ENCODE data around the gene SH3TC2.
"Not testable (repeated sequence)": the region's sequence is repeated elsewhere in the genome, so short reads cannot be mapped to it uniquely, and the experiment has no call there.

Gene SH3TC2

DNA sequence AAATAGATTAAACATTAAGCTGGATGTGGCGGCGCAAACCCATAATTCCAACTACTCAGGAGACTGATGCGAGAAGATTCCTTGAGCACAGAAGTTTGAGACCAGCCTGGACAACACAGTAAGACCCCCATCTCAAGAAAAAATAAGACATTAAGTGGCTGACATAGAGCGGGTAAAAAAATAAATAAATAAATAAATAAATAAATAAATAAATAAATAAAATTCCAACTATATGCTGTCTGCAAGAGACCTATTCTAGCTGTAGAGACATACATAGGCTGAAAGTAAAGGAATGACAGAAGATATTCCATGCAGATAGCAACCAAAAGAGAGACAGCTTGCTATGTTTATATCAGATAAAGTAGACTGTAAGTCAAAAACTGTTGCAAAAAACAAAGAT is 17.4 kb upstream of the SH3TC2 start:
- H2AFZ ChIP-seq (ENCODE audit: low read length, unreplicated experiment): no peak overlapping the region
- no peak overlapping the region for H3K27ac ChIP-seq (ENCODE audit: low read depth, low read length)
- H3K36me3 ChIP-seq (ENCODE audit: insufficient read depth, low read length): no peaks in the 10 kb centered on the region
- no peaks in the 10 kb centered on the region for H3K4me1 ChIP-seq (ENCODE audit: control insufficient read depth, insufficient read depth, low read length, unreplicated experiment)
- H3K27me3 ChIP-seq (ENCODE audit: insufficient read depth, low read length): no peaks in the 10 kb centered on the region
- no peaks in the 10 kb centered on the region for H3K79me2 ChIP-seq (ENCODE audit: control insufficient read depth, insufficient read depth, low read length, unreplicated experiment)
- H3K4me3 ChIP-seq (ENCODE audit: low read depth, low read length): no peak overlapping the region

DNA sequence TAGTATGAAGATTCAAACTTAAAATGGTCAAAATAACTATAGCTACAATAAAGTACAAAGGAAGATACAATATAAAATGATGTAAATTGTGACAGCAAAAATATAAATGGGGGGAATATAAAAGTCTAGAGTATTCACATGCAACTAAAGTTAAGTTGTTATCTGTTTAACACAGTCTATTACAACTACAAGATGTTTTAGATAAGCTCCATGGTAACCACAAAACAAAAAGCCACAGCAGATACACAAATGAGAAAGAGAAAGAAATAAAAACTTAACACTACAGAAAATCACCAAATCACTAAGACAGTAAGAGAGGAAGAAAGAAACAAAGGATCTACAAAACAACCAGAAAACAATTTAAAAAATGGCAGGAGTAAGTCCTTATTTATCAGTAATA is 17.0 kb upstream of the SH3TC2 start:
- no peak overlapping the region for H3K4me3 ChIP-seq (ENCODE audit: low read depth, low read length)
- H3K36me3 ChIP-seq (ENCODE audit: insufficient read depth, low read length): no peaks in the 10 kb centered on the region
- no peak overlapping the region for H2AFZ ChIP-seq (ENCODE audit: low read length, unreplicated experiment)
- no peaks in the 10 kb centered on the region for H3K4me1 ChIP-seq (ENCODE audit: control insufficient read depth, insufficient read depth, low read length, unreplicated experiment)
- no peaks in the 10 kb centered on the region for H3K79me2 ChIP-seq (ENCODE audit: control insufficient read depth, insufficient read depth, low read length, unreplicated experiment)
- H3K27ac ChIP-seq (ENCODE audit: low read depth, low read length): no peak overlapping the region
- no peaks in the 10 kb centered on the region for H3K27me3 ChIP-seq (ENCODE audit: insufficient read depth, low read length)

GRCh38 chr5:149074071-149074470 is 11.2 kb upstream of the SH3TC2 start:
- not testable (repeated sequence) for H3K27me3 ChIP-seq (ENCODE audit: insufficient read depth, low read length); H3K4me3 ChIP-seq (ENCODE audit: low read depth, low read length); H3K36me3 ChIP-seq (ENCODE audit: insufficient read depth, low read length); H3K27ac ChIP-seq (ENCODE audit: low read depth, low read length); H3K4me1 ChIP-seq (ENCODE audit: control insufficient read depth, insufficient read depth, low read length, unreplicated experiment); H2AFZ ChIP-seq (ENCODE audit: low read length, unreplicated experiment); H3K79me2 ChIP-seq (ENCODE audit: control insufficient read depth, insufficient read depth, low read length, unreplicated experiment)

DNA sequence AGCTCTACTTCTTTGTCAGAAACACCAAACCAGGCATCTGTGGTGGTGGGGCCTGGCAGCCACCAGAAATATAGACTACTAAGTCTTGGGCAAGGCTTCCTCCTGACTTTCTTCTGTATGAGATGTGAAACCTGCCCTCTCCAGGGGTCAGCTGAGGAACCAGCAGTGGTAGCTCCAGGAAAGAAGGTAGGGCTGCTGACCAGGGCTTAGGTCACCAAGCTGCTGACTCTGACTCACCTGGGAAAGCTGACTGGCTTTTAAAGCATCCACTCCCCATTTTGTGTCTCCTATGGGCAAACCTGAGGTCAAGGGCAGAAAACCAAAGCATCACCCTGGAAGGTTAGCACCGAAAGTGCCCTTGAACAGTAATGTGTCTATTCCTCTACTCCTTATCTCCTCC is 10.4 kb upstream of the SH3TC2 start:
- no peaks in the 10 kb centered on the region for H3K79me2 ChIP-seq (ENCODE audit: control insufficient read depth, insufficient read depth, low read length, unreplicated experiment)
- no peak overlapping the region for H3K4me3 ChIP-seq (ENCODE audit: low read depth, low read length)
- no peak overlapping the region for H3K27ac ChIP-seq (ENCODE audit: low read depth, low read length)
- H2AFZ ChIP-seq (ENCODE audit: low read length, unreplicated experiment): no peak overlapping the region
- no peaks in the 10 kb centered on the region for H3K27me3 ChIP-seq (ENCODE audit: insufficient read depth, low read length)
- no peaks in the 10 kb centered on the region for H3K36me3 ChIP-seq (ENCODE audit: insufficient read depth, low read length)
- H3K4me1 ChIP-seq (ENCODE audit: control insufficient read depth, insufficient read depth, low read length, unreplicated experiment): no peaks in the 10 kb centered on the region

GRCh38 chr5:149072791-149073190 is 9.9 kb upstream of the SH3TC2 start:
- H3K27ac ChIP-seq (ENCODE audit: low read depth, low read length): no peak overlapping the region

GRCh38 chr5:149072376-149072775 is 9.5 kb upstream of the SH3TC2 start:
- Histone ChIP-seq H3K4me1 (ENCODE audit: control insufficient read depth, insufficient read depth, low read length, unreplicated experiment) (no peaks in the 10 kb centered on the region), H3K4me3 (ENCODE audit: low read depth, low read length) (no peak overlapping the region)

More at GRCh38 chr5:149072791-149073190, 9.9 kb upstream of the SH3TC2 start:
- no peak overlapping the region for H2AFZ ChIP-seq (ENCODE audit: low read length, unreplicated experiment)
- H3K4me1 ChIP-seq (ENCODE audit: control insufficient read depth, insufficient read depth, low read length, unreplicated experiment): no peaks in the 10 kb centered on the region
- no peaks in the 10 kb centered on the region for H3K36me3 ChIP-seq (ENCODE audit: insufficient read depth, low read length)
- no peak overlapping the region for H3K4me3 ChIP-seq (ENCODE audit: low read depth, low read length)
- no peaks in the 10 kb centered on the region for H3K27me3 ChIP-seq (ENCODE audit: insufficient read depth, low read length)
- no peaks in the 10 kb centered on the region for H3K79me2 ChIP-seq (ENCODE audit: control insufficient read depth, insufficient read depth, low read length, unreplicated experiment)

DNA sequence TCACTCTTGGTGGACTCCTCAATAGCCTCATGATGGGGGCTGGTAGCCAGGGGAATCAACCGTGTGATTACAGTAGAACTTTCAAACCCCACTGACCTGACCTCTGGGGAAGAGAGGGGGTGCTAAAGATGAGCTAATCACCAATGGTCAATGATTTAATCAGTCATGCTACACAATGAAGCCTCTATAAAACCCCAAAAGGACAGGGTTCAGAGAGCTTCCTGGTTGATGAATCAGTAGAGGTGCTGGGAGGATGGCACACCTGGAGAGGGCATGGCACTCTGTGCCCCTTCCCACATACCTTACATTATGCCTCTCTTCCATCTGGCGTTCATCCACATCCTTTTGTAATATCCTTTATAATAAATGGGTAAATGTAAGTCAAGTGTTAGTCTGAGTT is 8.9 kb upstream of the SH3TC2 start:
- H3K27me3 ChIP-seq (ENCODE audit: insufficient read depth, low read length): no peaks in the 10 kb centered on the region
- no peaks in the 10 kb centered on the region for H3K4me1 ChIP-seq (ENCODE audit: control insufficient read depth, insufficient read depth, low read length, unreplicated experiment)
- H3K79me2 ChIP-seq (ENCODE audit: control insufficient read depth, insufficient read depth, low read length, unreplicated experiment): no peaks in the 10 kb centered on the region
- no peak overlapping the region for H2AFZ ChIP-seq (ENCODE audit: low read length, unreplicated experiment)
- no peak overlapping the region for H3K27ac ChIP-seq (ENCODE audit: low read depth, low read length)
- H3K36me3 ChIP-seq (ENCODE audit: insufficient read depth, low read length): no peaks in the 10 kb centered on the region
- no peak overlapping the region for H3K4me3 ChIP-seq (ENCODE audit: low read depth, low read length)

More at GRCh38 chr5:149072376-149072775, 9.5 kb upstream of the SH3TC2 start:
- Histone ChIP-seq H3K79me2 (ENCODE audit: control insufficient read depth, insufficient read depth, low read length, unreplicated experiment) (no peaks in the 10 kb centered on the region), H2AFZ (ENCODE audit: low read length, unreplicated experiment) (no peak overlapping the region), H3K36me3 (ENCODE audit: insufficient read depth, low read length) (no peaks in the 10 kb centered on the region), H3K27ac (ENCODE audit: low read depth, low read length) (no peak overlapping the region), H3K27me3 (ENCODE audit: insufficient read depth, low read length) (no peaks in the 10 kb centered on the region)

- Histone ChIP-seq H2AFZ (ENCODE audit: low read length, unreplicated experiment) (no peak overlapping the region), H3K27me3 (ENCODE audit: insufficient read depth, low read length) (no peaks in the 10 kb centered on the region), H3K4me3 (ENCODE audit: low read depth, low read length) (no peak overlapping the region), H3K4me1 (ENCODE audit: control insufficient read depth, insufficient read depth, low read length, unreplicated experiment) (no peaks in the 10 kb centered on the region), H3K36me3 (ENCODE audit: insufficient read depth, low read length) (no peaks in the 10 kb centered on the region), H3K27ac (ENCODE audit: low read depth, low read length) (no peak overlapping the region), H3K79me2 (ENCODE audit: control insufficient read depth, insufficient read depth, low read length, unreplicated experiment) (no peaks in the 10 kb centered on the region)
Measured at GRCh38 chr5:149071216-149071615, 8.4 kb upstream of the SH3TC2 start.

DNA sequence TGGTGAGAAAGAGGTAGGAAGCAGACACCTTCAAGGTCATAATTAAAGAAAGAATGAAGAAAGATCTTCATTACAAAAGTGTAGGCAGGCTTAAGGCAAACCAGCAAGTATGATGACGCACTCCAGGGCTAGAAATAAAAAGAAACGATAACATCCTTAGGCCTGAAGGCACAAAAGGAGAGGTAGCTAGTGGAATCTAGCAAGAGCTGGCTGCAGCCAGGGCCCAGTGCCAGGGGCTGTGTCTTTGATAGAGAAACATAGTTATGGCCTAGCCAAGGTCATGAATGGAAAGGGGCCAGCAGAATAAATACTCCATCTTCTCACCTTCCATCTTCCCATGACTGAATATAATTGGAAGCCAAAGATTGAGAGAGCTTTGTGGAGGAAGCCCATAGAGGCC is 6.8 kb upstream of the SH3TC2 start:
- no peak overlapping the region for H2AFZ ChIP-seq (ENCODE audit: low read length, unreplicated experiment)
- H3K79me2 ChIP-seq (ENCODE audit: control insufficient read depth, insufficient read depth, low read length, unreplicated experiment): no peaks in the 10 kb centered on the region
- no peaks in the 10 kb centered on the region for H3K4me1 ChIP-seq (ENCODE audit: control insufficient read depth, insufficient read depth, low read length, unreplicated experiment)
- no peaks in the 10 kb centered on the region for H3K36me3 ChIP-seq (ENCODE audit: insufficient read depth, low read length)
- H3K4me3 ChIP-seq (ENCODE audit: low read depth, low read length): no peak overlapping the region
- H3K27ac ChIP-seq (ENCODE audit: low read depth, low read length): no peak overlapping the region
- H3K27me3 ChIP-seq (ENCODE audit: insufficient read depth, low read length): no peaks in the 10 kb centered on the region

DNA sequence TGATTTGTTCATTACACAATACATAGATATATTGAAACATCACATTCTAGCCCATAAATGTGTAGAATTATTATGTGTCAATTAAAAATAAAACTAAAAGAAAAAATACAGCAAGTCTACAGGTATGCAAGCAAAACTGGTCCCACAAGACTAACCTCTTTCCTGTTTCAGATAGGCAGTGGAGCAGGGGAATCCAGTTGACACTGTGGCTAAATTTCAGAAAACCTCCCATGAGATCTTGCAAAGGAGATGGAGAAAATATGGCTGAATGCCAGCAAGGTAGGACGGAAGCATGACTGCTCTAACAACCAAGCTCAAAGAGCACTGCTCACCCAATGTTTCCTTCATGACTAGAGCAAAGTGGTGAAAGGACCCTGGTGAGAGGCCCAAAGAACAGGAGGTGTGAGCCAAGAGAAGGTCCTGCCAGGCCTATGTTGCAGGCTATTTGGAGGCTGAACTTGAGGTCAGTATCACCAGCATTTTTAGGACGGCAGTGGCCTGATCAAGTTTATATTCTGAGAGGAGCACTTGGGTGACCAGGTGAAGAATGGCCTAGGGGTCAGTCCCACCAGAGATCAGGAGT is 1.1 kb upstream of the SH3TC2 start:
- no peaks in the 10 kb centered on the region for H3K79me2 ChIP-seq (ENCODE audit: control insufficient read depth, insufficient read depth, low read length, unreplicated experiment)
- no peaks in the 10 kb centered on the region for H3K36me3 ChIP-seq (ENCODE audit: insufficient read depth, low read length)
- peaks cover 25% of the 10 kb centered on the region for H3K4me1 ChIP-seq (ENCODE audit: control insufficient read depth, insufficient read depth, low read length, unreplicated experiment)
- H3K27ac ChIP-seq (ENCODE audit: low read depth, low read length): no peak overlapping the region
- no peak overlapping the region for H3K4me3 ChIP-seq (ENCODE audit: low read depth, low read length)
- no peaks in the 10 kb centered on the region for H3K27me3 ChIP-seq (ENCODE audit: insufficient read depth, low read length)
- H2AFZ ChIP-seq (ENCODE audit: low read length, unreplicated experiment): no peak overlapping the region

GRCh38 chr5:149062371-149063016 is 368 bp downstream of the SH3TC2 start:
- Histone ChIP-seq H2AFZ (ENCODE audit: low read length, unreplicated experiment) (no peak overlapping the region), H3K4me1 (ENCODE audit: control insufficient read depth, insufficient read depth, low read length, unreplicated experiment) (peaks cover 25% of the 10 kb centered on the region), H3K27me3 (ENCODE audit: insufficient read depth, low read length) (no peaks in the 10 kb centered on the region), H3K79me2 (ENCODE audit: control insufficient read depth, insufficient read depth, low read length, unreplicated experiment) (no peaks in the 10 kb centered on the region), H3K4me3 (ENCODE audit: low read depth, low read length) (peak overlapping the region; percentile 4; the same call in 1 of the 2 replicates), H3K27ac (ENCODE audit: low read depth, low read length) (peak overlapping the region; percentile 81), H3K36me3 (ENCODE audit: insufficient read depth, low read length) (no peaks in the 10 kb centered on the region)

Data from ACC112 (cell line).